SKM-1 (cell line): ENCODE data around the gene GRM7.

Experiments
- DNase-seq: peaks from one replicate; lab custom pipeline; 2025; ENCODE audit not compliant: unreplicated experiment; lab: John Stamatoyannopoulos, UW

GRM7 gene

DNA sequence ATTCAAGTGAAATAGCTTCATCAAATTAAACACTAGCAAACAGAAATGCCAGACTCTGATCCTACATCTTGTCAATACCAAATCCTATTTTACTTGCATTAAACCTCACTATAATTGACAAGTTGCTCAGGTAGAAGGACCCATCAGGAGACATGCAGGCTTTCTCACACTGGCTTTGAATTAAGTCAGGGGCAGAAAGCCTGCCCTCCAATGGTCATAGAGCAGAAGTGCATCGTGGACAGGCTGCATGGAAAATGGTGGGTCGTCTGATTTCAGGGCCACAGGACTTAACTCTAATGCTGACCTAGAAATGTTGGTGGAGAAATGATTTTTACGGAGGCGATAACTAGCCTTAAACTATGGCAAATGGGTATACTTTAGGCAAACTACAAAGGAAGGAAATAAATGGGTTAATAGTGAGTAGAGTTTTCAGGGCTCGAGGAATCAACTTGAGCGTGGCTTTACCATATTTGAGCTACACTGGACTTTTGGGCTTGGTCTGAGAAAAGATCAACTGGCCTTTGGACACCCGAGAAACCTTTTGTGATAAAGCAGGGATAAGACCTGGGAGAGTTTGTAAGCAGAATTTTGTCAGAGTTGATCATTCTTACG, 283.9 kb downstream of the GRM7 start:
- DNase-seq = peak; percentile 6

DNA sequence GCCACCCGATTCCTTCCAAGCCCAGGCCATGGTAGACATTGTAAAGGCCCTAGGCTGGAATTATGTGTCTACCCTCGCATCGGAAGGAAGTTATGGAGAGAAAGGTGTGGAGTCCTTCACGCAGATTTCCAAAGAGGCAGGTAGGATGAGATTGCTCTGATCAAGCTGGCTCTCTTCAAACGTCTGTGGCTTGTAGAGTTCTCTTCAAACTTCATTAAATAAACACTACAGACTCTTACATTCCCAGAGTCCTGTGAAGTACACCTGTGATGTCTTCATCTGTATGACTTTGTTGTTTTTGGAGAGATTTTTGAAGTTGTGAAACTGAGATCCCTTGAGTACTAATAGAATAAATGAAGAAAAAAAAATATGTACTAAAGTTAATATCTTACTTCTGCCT, 285.6 kb downstream of the GRM7 start:
- DNase-seq = no peak

- no peak for DNase-seq
Measured at GRCh38 chr3:7158516-7158915, 297.6 kb downstream of the GRM7 start.

GRCh38 chr3:7160689-7161088, 299.8 kb downstream of the GRM7 start:
- DNase-seq = no peak

DNA sequence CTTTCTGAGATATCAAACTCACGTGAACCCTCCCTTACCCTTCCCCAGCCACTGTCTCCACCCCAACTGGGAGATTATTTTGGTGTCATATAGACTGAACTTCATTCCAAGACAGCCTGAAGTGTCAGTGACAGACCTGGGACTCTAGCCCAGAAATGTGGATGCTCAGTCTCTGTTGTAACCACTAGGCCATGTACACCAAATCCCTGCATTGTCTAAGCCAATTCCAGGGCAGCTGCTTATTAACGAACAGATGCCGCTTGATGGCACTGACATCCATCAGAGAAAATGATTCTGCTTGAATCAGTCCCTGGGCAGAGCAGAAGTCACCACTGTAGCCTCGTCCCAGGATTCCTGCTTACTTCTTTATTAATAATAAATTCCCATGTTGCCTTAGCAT, 305.5 kb downstream of the GRM7 start:
- DNase-seq = no peak

GRCh38 chr3:7171493-7171892, 310.6 kb downstream of the GRM7 start:
- no peak for DNase-seq

GRCh38 chr3:7172996-7173395, 312.1 kb downstream of the GRM7 start:
- no peak for DNase-seq

DNA sequence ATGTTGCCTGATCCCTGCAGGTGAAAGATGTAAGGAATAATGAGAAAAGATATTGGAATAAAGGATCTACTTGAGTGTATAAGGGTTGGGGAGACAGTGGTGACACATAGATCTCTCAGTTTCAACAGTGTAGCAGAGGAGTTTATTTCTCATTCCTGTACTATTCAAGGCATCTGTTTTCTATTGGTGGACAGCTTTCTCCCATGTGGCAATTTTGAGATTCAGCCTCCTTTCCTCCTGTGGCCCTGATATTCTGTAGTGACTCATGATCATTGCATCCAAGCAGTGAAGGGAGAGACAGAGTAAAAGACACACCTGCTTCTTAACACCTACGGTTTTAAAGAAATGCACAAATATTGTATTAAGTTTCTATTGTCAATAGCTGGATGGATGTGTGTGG, 327.6 kb downstream of the GRM7 start:
- no peak for DNase-seq

DNA sequence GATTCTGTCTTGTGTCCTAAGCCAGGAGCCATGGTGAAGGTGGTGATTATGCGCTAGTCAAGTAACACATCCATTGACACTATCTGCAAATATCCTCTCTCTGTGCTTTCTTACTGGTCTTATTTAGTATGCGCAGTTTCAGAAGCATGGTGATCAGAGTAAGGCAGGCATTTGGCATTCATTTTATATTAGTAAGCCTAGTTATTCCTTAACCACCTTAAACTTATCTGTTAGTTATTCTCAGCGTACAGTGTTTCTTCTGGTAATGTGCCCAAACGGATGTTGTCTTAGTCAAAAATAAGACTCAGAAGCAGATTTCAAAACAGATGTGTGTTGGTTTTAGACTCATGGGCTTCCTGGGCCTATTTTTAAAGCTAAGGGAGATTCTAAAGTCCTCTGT, 329.2 kb downstream of the GRM7 start:
- DNase-seq = no peak

- no peak for DNase-seq
Measured at GRCh38 chr3:7193269-7193668, 332.4 kb downstream of the GRM7 start.

- DNase-seq = no peak
Measured at GRCh38 chr3:7194071-7194835, 333.3 kb downstream of the GRM7 start.

GRCh38 chr3:7195934-7196333, 335.0 kb downstream of the GRM7 start:
- no peak for DNase-seq

- DNase-seq = no peak
Measured at GRCh38 chr3:7201784-7202183, 340.9 kb downstream of the GRM7 start.

GRCh38 chr3:7203969-7204847, 343.3 kb downstream of the GRM7 start:
- no peak for DNase-seq

DNA sequence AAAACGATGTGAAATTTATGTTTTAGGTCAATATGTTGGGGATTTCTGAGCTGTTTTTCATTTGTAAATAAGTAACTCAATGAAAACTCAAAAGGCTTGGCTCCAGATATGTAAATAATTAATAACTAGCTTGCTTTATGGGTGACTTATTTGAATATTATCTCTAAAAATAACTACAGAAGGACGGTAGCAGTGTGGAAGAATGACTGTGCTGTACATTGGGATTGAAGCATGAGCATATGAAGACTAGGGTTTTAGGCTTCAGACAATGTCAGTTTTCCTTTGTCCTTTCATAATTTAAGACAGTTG, 343.9 kb downstream of the GRM7 start:
- DNase-seq = no peak

- no peak for DNase-seq
Measured at GRCh38 chr3:7205535-7205934, 344.6 kb downstream of the GRM7 start.

DNA sequence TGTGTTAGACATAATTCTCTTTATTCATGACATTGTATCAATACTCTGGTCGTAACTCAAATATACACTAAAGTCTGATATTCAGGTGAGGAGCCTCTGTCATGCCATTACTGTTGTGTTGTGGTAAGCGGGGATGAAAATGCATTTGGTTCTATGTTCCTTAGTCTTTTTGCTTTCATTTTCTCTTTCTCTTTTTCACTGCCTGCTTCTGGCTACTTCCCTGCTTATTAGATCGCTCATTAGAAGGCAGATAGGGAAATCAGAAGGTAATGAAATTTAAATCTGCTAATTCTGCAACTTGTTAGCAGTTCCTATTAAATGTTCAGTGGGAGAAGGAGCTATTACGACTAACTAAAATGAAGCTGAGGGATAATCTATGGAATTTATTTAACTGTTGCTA, 345.0 kb downstream of the GRM7 start:
- DNase-seq = no peak

GRCh38 chr3:7207125-7207524, 346.2 kb downstream of the GRM7 start:
- DNase-seq = no peak

GRCh38 chr3:7207928-7208327, 347.0 kb downstream of the GRM7 start:
- no peak for DNase-seq

DNA sequence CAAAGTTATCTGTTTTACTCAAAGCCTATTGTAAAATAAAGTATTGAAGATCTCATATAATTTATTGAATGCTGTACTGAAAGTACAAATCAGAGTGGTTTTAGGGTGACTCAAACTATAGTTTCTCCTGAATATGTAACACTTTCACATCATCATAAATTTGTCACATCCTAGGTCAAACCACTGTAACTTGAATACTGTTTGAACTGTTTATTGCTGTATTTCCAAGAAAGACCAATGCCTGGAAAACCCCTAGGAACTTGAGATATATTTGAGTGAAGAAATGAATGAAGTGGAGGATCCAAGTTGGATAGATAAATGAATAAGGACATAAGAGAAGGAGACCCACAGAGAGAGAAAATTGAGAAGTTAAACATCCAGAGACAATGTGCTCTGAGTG, 348.2 kb downstream of the GRM7 start:
- no peak for DNase-seq

DNA sequence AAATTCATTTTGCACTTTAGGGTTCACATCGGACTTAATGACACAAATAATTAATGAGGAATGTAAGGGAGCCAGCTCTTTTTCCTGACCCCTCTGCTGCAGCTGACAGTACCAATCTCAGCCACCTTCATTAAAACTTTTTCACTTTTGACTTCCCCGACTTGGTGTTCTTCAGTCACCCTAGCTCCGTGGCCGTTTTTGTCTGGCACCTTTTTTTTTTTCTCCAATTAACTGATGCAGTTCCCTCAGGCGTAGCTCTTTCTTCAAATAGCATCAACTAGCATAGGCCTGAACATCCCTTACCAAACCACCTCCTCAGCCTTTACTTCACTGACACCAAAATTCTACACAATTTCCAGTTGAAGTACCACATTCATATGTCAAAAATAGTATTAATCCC, 350.8 kb downstream of the GRM7 start:
- DNase-seq = no peak

GRCh38 chr3:7215706-7216105, 354.8 kb downstream of the GRM7 start:
- DNase-seq = no peak
